ENCODE results near the gene ARGLU1. TPM values are rescaled to one million over a fixed set of nuclear protein-coding genes. Genes with fewer than 3 reads are reported as not detected.
A peak's percentile ranks its signal among the peaks of the same experiment; 100 is the strongest.
"Not testable (repeated sequence)": the region's sequence is repeated elsewhere in the genome, so short reads cannot be mapped to it uniquely, and the experiment has no call there.

Gene ARGLU1
- total RNA-seq, 1 donor, result 41.8 TPM

DNA sequence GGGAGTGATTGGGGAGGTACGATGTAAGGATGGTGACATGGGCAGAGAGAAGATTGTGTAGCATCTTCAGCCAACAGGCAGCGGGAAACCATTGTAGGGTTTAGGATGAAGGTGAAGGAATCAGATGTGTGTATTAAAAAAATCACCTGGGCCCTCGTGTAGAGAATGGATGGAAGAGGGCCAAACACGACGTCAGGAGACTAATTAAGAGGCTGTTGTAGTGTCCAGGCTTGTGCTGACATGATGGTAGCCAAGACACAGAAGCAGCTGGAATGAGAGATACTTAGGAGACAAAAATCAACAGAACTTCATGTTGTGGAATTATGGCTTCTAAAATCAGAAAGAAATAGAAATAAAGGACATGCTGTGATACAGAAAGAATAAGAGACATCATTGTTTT lies 41.2 kb upstream of the ARGLU1 start:
- no peak for DNase-seq (ENCODE audit: low read depth)
- no peak overlapping the region for H3K4me3 ChIP-seq (ENCODE audit: low read depth, low read length)
- TF ChIP-seq, protein P1, sequence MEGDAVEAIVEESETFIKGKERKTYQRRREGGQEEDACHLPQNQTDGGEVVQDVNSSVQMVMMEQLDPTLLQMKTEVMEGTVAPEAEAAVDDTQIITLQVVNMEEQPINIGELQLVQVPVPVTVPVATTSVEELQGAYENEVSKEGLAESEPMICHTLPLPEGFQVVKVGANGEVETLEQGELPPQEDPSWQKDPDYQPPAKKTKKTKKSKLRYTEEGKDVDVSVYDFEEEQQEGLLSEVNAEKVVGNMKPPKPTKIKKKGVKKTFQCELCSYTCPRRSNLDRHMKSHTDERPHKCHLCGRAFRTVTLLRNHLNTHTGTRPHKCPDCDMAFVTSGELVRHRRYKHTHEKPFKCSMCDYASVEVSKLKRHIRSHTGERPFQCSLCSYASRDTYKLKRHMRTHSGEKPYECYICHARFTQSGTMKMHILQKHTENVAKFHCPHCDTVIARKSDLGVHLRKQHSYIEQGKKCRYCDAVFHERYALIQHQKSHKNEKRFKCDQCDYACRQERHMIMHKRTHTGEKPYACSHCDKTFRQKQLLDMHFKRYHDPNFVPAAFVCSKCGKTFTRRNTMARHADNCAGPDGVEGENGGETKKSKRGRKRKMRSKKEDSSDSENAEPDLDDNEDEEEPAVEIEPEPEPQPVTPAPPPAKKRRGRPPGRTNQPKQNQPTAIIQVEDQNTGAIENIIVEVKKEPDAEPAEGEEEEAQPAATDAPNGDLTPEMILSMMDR (IDR thresholded peaks at IDR 0.05; ENCODE audit: insufficient read depth, low read length), result no peak

- TF ChIP-seq, protein P1 (IDR thresholded peaks at IDR 0.05; ENCODE audit: insufficient read depth, low read length), result no peak
- no peak for DNase-seq (ENCODE audit: low read depth)
- H3K4me3 ChIP-seq (ENCODE audit: low read depth, low read length), result no peak overlapping the region
These were observed 35.6 kb upstream of the ARGLU1 start for GRCh38 chr13:106603546-106603945.

GRCh38 chr13:106602178-106602577 lies 34.2 kb upstream of the ARGLU1 start:
- TF ChIP-seq, protein P1 (IDR thresholded peaks at IDR 0.05; ENCODE audit: insufficient read depth, low read length), result no peak
- no peak overlapping the region for H3K4me3 ChIP-seq (ENCODE audit: low read depth, low read length)
- no peak for DNase-seq (ENCODE audit: low read depth)

GRCh38 chr13:106601489-106601888 lies 33.6 kb upstream of the ARGLU1 start:
- TF ChIP-seq, protein P1 (IDR thresholded peaks at IDR 0.05; ENCODE audit: insufficient read depth, low read length), result no peak
- no peak for DNase-seq (ENCODE audit: low read depth)
- no peak overlapping the region for H3K4me3 ChIP-seq (ENCODE audit: low read depth, low read length)

- not testable (repeated sequence) for H3K4me3 ChIP-seq (ENCODE audit: low read depth, low read length)
These were observed 32.8 kb upstream of the ARGLU1 start for GRCh38 chr13:106600798-106601135.

GRCh38 chr13:106599875-106600797 lies 32.2 kb upstream of the ARGLU1 start:
- TF ChIP-seq, protein P1 (IDR thresholded peaks at IDR 0.05; ENCODE audit: insufficient read depth, low read length), result no peak
- no peak overlapping the region for H3K4me3 ChIP-seq (ENCODE audit: low read depth, low read length)
- peak; percentile 71 for DNase-seq (ENCODE audit: low read depth)

More at GRCh38 chr13:106600798-106601135, 32.8 kb upstream of the ARGLU1 start:
- not testable (repeated sequence) for DNase-seq (ENCODE audit: low read depth)

DNA sequence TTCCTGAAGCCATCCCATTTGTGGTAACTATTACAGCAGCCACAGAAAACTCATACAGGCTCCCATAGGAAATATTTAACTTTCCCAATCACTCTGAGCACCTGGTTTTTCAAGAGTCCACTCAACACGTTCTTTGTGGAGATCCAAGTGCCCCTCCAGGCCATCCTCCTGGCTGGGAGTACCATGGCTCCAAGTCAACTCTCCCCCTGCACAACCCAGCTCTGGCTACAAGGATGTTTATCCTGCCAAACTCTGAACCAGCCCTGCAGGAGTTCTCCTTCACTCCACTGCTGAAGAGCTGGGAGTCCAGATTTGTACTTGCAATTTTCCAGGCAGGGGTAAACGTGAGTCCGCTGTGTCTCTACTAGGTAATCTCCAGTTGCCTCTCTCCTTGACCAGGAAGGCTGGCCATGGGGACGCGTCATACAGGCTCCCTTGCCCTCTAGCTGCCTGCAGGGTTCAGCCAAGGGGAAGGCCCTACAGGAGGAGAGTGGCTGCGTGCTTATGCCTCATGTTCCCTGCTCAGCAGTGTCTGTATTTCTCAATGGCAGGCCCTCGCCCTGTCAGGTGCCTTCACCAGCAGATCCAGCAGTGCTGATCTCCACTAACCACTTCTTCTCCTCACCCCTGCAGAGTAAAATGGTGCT lies 29.9 kb upstream of the ARGLU1 start:
- H3K4me3 ChIP-seq (ENCODE audit: low read depth, low read length), result no peak overlapping the region
- TF ChIP-seq, protein P1 (IDR thresholded peaks at IDR 0.05; ENCODE audit: insufficient read depth, low read length), result no peak
- no peak for DNase-seq (ENCODE audit: low read depth)
